Transverse colon (tissue), 4 donors: ENCODE results near the gene PORCN. TPM values are rescaled to one million over a fixed set of nuclear protein-coding genes. Genes with fewer than 3 reads are reported as not detected.
"Not testable (repeated sequence)": the region's sequence is repeated elsewhere in the genome, so short reads cannot be mapped to it uniquely, and the experiment has no call there.

Experiments used
- DNase-seq: peaks from one replicate; pipeline ENCODE4 v3.0.0-alpha.2; 2019
- H3K27ac ChIP-seq, 4 donors: fragments of 200-600 bp; sonication (generic); 2 replicates each; pipeline ENCODE4 v1.5.1; 2016 to 2018; ENCODE audit warnings: inconsistent platforms in 4 of 4
- H3K27me3 ChIP-seq: fragments of 200-600 bp; sonication (generic); 2 replicates; pipeline ENCODE4 v1.5.1; 2017; ENCODE audit warnings: inconsistent platforms
- H3K36me3 ChIP-seq, 4 donors: fragments of 200-600 bp; sonication (generic); 2 replicates each; pipeline ENCODE4 v1.5.1; 2017 to 2019; ENCODE audit warnings: inconsistent platforms in 4 of 4
- H3K4me1 ChIP-seq, 4 donors: fragments of 200-600 bp; sonication (generic); 2 replicates each; pipeline ENCODE4 v1.5.1; 2017 to 2020; ENCODE audit warnings: inconsistent platforms in 4 of 4
- H3K4me3 ChIP-seq, 4 donors: fragments of 200-600 bp; sonication (generic); 1 replicate in 1 of 4; 2 replicates in 3 of 4; pipeline versions ENCODE4 v1.5.1 to v1.6.1; 2017 to 2019; ENCODE audit warnings: inconsistent platforms in 4 of 4
- H3K9me3 ChIP-seq, 2 donors: fragments of 200-600 bp; sonication (generic); 2 replicates each; pipeline ENCODE4 v1.5.1; 2017 to 2019; ENCODE audit warnings: inconsistent platforms in 2 of 2
- EP300 ChIP-seq: sonication (generic); formaldehyde crosslinking; IDR thresholded peaks from one replicate; pipeline ENCODE4 v1.6.1; 2017; ENCODE audit warnings: antibody characterized with exemption, low read depth
- POLR2A ChIP-seq: fragments of 450-650 bp; IDR thresholded peaks from one replicate; pipeline ENCODE4 v1.6.1; 2016; ENCODE audit warnings: antibody characterized with exemption, mild to moderate bottlenecking, moderate library complexity
- POLR2AphosphoS5 ChIP-seq, 3 donors: sonication (generic); formaldehyde crosslinking; IDR thresholded peaks; one replicate each; pipeline ENCODE4 v1.6.1; 2016; ENCODE audit warnings: antibody characterized with exemption in 3 of 3
- WGBS, 2 donors: methylation state at CpG; one replicate each; pipeline ENCODE4 v1.1.5; 2018; ENCODE audit warnings: low coverage in 1 of 2; 5-methylcytosine and 5-hydroxymethylcytosine counted together
- in situ Hi-C, 4 donors: fragments of 200-750 bp; cut with MboI; loops; one replicate each; pipeline versions ENCODE4 v1.15.0 to v1.15.1; 2017; ENCODE audit warnings: low sequenced_read_pairs in 3 of 4, low pct_ligation_motif_present in 1 of 4, low pct_unique_long_range_greater_than_20kb in 1 of 4
- intact Hi-C: fragments of 100-400 bp; cut with DNase I; formaldehyde crosslinking; loops from one replicate; pipeline ENCODE4 v1.15.1; 2023; ENCODE audit warnings: low total_unique reads
- total RNA-seq, 4 donors: library from RNA; depleted of rRNA; stranded (reverse); fragments of >200 nt; gene quantifications; one replicate each; pipeline ENCODE4 v1.1.0, GENCODE V29; 2016
- TF ChIP-seq, protein P1 (sequence below), 5 experiments: fragments of 200-600 bp in 3 of 5; fragments of 450-650 bp in 2 of 5; sonication (generic) in 3 of 5; IDR thresholded peaks; 1 replicate in 2 of 5; 2 replicates in 3 of 5; pipeline ENCODE4 v1.5.1; 2016 to 2017; ENCODE audit warnings: antibody characterized with exemption in 5 of 5, inconsistent platforms in 3 of 5, mild to moderate bottlenecking in 2 of 5, moderate library complexity in 1 of 5

PORCN gene
- total RNA-seq, 4 donors from 2014 or later: 1.5 to 10.1 (median 8.2) TPM

DNA sequence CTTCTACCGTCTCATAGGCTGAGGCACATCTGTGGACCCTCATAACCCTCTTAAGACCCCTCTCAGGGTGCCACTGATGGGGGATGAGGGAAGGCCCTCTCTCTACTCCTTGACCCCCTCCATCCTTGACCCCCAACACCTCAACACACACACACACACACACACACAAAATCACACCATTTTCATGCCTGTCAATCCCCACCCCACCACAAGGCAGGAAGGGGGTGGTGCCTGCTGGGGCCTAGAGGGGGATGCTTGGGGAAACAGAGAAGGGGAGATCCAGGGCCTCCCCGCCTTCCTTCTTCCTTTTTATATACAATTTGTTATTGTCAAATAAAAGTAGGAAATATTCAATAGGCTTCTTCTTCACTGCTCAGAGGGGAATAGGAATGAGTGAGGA is 11.7 kb downstream of the PORCN start:
- in situ Hi-C loops: no loop called here
- DNase-seq: no peak
- peaks cover 0 to 9% (median 4%) of the 10 kb centered on the region in 4 donors for H3K4me1 ChIP-seq
- H3K36me3 ChIP-seq: no peaks in the 10 kb centered on the region
- H3K27ac ChIP-seq: no peak overlapping the region
- no peaks in the 10 kb centered on the region for H3K27me3 ChIP-seq
- no peak for TF ChIP-seq POLR2A
- H3K9me3 ChIP-seq: no peaks in the 10 kb centered on the region
- intact Hi-C loops: no loop called here
- 81 to 83% methylated on average over 1 to 2 of the region's 2 CpGs for WGBS, 2 donors
- H3K4me3 ChIP-seq: no peak overlapping the region

DNA sequence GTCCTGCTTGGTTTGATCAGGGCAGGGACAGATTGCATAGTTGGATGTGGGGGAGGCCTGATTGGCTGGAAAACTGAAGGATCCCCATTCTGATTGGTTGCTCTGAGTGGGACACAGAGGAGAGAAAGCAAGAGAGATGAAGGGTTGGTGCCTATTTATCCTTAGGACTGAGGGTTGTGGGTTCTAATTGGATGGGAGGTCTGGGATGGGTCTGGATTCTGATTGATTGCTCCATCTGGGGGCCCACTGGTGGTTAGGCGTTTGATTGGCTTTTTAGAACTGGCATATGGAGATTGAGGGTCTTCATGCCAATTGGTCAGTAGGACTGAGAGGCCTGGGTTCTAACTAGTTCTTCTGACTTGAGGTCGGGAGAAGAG is 12.2 kb downstream of the PORCN start:
- 40 to 72% methylated on average over 1 to 2 of the region's 2 CpGs for WGBS, 2 donors
- Histone ChIP-seq H3K4me1 (peaks cover 0 to 9% (median 4%) of the 10 kb centered on the region in 4 donors), H3K4me3 (peak overlapping the region in 3 of 4 donors; percentile 52 to 77 (median 71)), H3K9me3 (no peaks in the 10 kb centered on the region), H3K27me3 (no peaks in the 10 kb centered on the region), H3K27ac (peak overlapping the region; percentile 85 to 92 (median 86)), H3K36me3 (no peaks in the 10 kb centered on the region)
- intact Hi-C loops (no loop called here), in situ Hi-C loops (no loop called here)
- DNase-seq: no peak
- TF ChIP-seq POLR2A: no peak
- no peak for TF ChIP-seq POLR2AphosphoS5 (IDR thresholded peaks at IDR 0.05)
- TF ChIP-seq EP300: no peak

DNA sequence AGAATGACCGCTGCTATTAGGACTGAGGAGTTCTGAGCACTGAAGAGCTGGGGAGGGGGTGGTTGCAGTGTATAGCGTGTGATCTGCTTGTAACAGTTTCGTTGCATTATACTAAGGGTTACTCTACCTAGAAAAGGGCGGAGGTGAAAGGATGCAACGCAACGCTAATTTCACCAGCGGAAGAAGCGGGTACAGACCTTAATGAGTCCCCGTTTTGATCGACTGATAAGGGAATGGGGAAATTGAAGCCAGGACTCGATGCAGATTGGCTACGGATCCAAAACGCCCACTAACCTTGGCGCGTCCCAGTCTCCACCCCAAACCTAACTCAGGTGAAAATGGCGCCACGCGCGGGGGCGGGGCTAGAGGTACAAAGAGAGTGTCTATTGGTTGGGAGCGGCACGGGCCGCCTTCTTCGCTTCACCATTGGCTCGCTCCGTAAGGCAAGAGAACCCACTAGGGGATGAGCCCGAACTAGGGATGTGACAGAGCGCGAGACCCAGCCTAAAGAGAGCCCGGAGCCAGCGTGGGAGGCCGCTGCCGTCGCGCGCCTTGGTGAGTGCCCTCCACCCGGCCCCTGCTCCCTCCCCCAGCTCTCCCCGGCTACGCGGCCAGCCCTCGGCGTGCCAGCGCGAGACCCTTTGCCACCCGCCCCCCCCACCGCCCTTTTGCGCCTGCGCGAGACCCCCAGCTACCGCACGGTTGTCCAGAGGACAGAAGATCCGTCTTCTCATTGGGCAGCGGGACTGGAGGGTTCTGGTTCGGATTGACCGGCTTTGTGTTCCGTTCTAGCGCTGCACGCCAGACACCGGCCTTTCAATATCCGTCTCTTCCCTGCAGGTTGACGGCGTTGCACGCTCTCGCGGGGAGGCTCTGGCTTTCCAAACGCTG is 12.8 kb downstream of the PORCN start, which contains the start of gene EBP:
EBP (plus strand) TSS at position 456 of the 891 bp plus-strand sequence. CDS start 1,964 bp downstream, outside the sequence.
- Histone ChIP-seq H3K9me3 (no peaks in the 10 kb centered on the region), H3K4me1 (peaks cover 0 to 9% (median 4%) of the 10 kb centered on the region in 4 donors), H3K27ac (peak within 1 kb of the TSS; percentile 85 to 92 (median 86)), H3K4me3 (peak within 1 kb of the TSS; percentile 23 to 77 (median 62)), H3K36me3 (no peaks in the 10 kb centered on the region), H3K27me3 (no peaks in the 10 kb centered on the region)
- in situ Hi-C loops: no loop called here
- 54% methylated on average over 64 of the region's 66 CpGs; no CpG with 5 or more reads in 1 of the 2 donors for WGBS, 2 donors
- TF ChIP-seq POLR2A: peak; percentile 83
- peak; percentile 52 to 86 (median 84) for TF ChIP-seq POLR2AphosphoS5 (IDR thresholded peaks at IDR 0.05)
- TF ChIP-seq, protein P1, sequence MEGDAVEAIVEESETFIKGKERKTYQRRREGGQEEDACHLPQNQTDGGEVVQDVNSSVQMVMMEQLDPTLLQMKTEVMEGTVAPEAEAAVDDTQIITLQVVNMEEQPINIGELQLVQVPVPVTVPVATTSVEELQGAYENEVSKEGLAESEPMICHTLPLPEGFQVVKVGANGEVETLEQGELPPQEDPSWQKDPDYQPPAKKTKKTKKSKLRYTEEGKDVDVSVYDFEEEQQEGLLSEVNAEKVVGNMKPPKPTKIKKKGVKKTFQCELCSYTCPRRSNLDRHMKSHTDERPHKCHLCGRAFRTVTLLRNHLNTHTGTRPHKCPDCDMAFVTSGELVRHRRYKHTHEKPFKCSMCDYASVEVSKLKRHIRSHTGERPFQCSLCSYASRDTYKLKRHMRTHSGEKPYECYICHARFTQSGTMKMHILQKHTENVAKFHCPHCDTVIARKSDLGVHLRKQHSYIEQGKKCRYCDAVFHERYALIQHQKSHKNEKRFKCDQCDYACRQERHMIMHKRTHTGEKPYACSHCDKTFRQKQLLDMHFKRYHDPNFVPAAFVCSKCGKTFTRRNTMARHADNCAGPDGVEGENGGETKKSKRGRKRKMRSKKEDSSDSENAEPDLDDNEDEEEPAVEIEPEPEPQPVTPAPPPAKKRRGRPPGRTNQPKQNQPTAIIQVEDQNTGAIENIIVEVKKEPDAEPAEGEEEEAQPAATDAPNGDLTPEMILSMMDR (IDR thresholded peaks at IDR 0.05): no peak
- TF ChIP-seq EP300: no peak
- peak; percentile 95 for DNase-seq
- intact Hi-C loops: no loop called here

DNA sequence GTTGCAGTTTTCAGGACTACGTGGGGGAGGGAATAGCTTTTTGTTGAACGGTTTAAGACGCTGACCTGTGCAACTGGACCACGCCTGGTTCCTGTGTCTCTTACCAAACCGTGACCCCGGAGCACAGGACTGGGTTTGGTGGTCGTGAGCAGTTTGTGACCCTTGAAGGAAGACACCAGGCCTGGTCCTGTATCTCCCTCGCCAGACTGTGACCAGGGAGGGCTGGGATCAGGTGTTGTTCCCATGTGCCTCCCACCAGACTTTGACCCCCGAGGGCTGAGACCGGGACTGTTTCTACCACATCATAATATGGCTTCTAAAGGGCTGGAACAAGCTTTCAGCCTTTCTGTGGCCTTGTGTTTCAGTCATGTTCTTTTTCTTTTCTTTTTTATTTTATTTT is 13.5 kb downstream of the PORCN start:
- DNase-seq: peak; percentile 48
- TF ChIP-seq POLR2AphosphoS5 (IDR thresholded peaks at IDR 0.05) (peak in 1 of 3 donors; percentile 15), POLR2A (no peak)
- no peaks in the 10 kb centered on the region for H3K27me3 ChIP-seq
- no peaks in the 10 kb centered on the region for H3K36me3 ChIP-seq
- H3K9me3 ChIP-seq: no peaks in the 10 kb centered on the region
- in situ Hi-C loops (no loop called here), intact Hi-C loops (no loop called here)
- peak overlapping the region; percentile 85 to 92 (median 86) for H3K27ac ChIP-seq
- peaks cover 0 to 9% (median 4%) of the 10 kb centered on the region in 4 donors for H3K4me1 ChIP-seq
- WGBS, 2 donors: 54% methylated on average over 10 of the region's 10 CpGs; no CpG with 5 or more reads in 1 of the 2 donors
- H3K4me3 ChIP-seq: peak overlapping the region; percentile 23 to 77 (median 62)

DNA sequence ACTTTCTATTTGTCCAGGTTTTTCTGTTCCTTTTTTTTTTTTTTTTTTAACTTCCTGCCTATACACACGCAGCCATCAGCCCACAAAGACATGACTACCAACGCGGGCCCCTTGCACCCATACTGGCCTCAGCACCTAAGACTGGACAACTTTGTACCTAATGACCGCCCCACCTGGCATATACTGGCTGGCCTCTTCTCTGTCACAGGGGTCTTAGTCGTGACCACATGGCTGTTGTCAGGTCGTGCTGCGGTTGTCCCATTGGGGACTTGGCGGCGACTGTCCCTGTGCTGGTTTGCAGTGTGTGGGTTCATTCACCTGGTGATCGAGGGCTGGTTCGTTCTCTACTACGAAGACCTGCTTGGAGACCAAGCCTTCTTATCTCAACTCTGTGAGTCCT is 14.9 kb downstream of the PORCN start:
- 92% methylated on average over 12 of the region's 12 CpGs; no CpG with 5 or more reads in 1 of the 2 donors for WGBS, 2 donors
- Histone ChIP-seq H3K9me3 (no peaks in the 10 kb centered on the region), H3K27ac (no peak overlapping the region), H3K4me1 (peaks cover 0 to 9% (median 4%) of the 10 kb centered on the region in 4 donors), H3K4me3 (no peak overlapping the region), H3K36me3 (no peaks in the 10 kb centered on the region), H3K27me3 (no peaks in the 10 kb centered on the region)
- intact Hi-C loops: no loop called here
- TF ChIP-seq POLR2AphosphoS5 (IDR thresholded peaks at IDR 0.05) (no peak), POLR2A (no peak), EP300 (no peak)
- TF ChIP-seq, protein P1 (IDR thresholded peaks at IDR 0.05): no peak
- in situ Hi-C loops: no loop called here
- no peak for DNase-seq

DNA sequence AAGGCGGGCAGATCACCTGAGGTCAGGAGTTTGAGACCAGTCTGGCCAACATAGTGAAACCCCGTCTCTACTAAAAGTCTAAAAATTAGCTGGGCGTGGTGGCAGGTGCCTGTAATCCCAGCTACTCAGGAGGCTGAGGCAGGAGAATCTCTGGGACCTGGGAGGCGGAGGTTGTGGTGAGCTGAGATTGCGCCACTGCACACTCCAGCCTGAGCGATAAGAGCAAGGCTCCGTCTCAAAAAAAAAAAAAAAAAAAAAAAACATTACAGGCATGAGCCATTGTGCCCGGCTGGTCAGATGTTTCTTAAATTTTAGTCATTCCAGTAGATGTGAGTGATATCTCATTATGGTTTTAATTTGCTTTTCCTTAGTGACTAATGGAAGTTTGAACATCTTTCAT is 17.1 kb downstream of the PORCN start:
- intact Hi-C loops, H3K4me1 ChIP-seq, H3K9me3 ChIP-seq, in situ Hi-C loops, H3K27ac ChIP-seq, H3K36me3 ChIP-seq, H3K4me3 ChIP-seq, H3K27me3 ChIP-seq, DNase-seq: not testable (repeated sequence)
- WGBS, 2 donors: 80 to 93% methylated on average over 1 to 8 of the region's 8 CpGs
